SK-N-SH (cell line): ENCODE results near the gene MAN2B2. TPM values are rescaled to one million over a fixed set of nuclear protein-coding genes. Genes with fewer than 3 reads are reported as not detected.

Source experiments
- CTCF ChIA-PET: fragments of 300-600, 350-600 bp; formaldehyde crosslinking; extraction: SDS; loops from one replicate; lab custom pipeline; 2021; lab: Yijun Ruan, JAX
- POLR2A ChIA-PET: fragments of 350-600 bp; sonication (Branson Sonifier 250); formaldehyde crosslinking; extraction: SDS; loops from one replicate; lab custom pipeline; 2020; ENCODE audit warnings: antibody characterized with exemption, inconsistent platforms; lab: Yijun Ruan, JAX
- DNase-seq: peaks from one replicate; pipeline ENCODE4 v3.0.0; 2012
- H2AFZ ChIP-seq: fragments of 200-600 bp; sonication (generic); 2 replicates; pipeline ENCODE4 v1.8.1; 2016; ENCODE audit warnings: antibody characterized with exemption, mild to moderate bottlenecking, low read depth
- H3F3A ChIP-seq: fragments of 200-600 bp; sonication (generic); replicated peaks from 2 replicates; pipeline ENCODE3; 2016; ENCODE audit warnings: antibody characterized with exemption, mild to moderate bottlenecking; ENCODE audit not compliant: insufficient read depth
- H3K27ac ChIP-seq, 2 experiments: fragments of 200-500 bp in 1 of 2; fragments of 200-600 bp in 1 of 2; sonication (Bioruptor generic) in 1 of 2; sonication (generic), shearing (Covaris generic) in 1 of 2; 2 replicates each; pipeline versions ENCODE4 v1.5.1 to v1.6.1; 2014 to 2016; ENCODE audit warnings: low read depth in 2 of 2, inconsistent platforms in 1 of 2, low read length in 1 of 2, mild to moderate bottlenecking in 1 of 2, mixed read lengths in 1 of 2
- H3K27me3 ChIP-seq: fragments of 200-600 bp; sonication (generic), shearing (Covaris generic); 2 replicates; pipeline ENCODE4 v1.6.1; 2016; ENCODE audit warnings: mixed run types; ENCODE audit not compliant: insufficient read depth
- H3K36me3 ChIP-seq, 2 experiments: fragments of 200-500 bp in 1 of 2; fragments of 200-600 bp in 1 of 2; sonication (Bioruptor generic) in 1 of 2; sonication (generic) in 1 of 2; replicated peaks in 1 of 2; 2 replicates each; pipeline versions ENCODE3 to v1.5.1; 2014 to 2016; ENCODE audit warnings: low read length in 1 of 2, mild to moderate bottlenecking in 1 of 2; ENCODE audit not compliant: insufficient read depth in 2 of 2, control insufficient read depth in 1 of 2
- H3K4me1 ChIP-seq, 2 experiments: fragments of 200-500 bp in 1 of 2; fragments of 200-600 bp in 1 of 2; sonication (Bioruptor generic) in 1 of 2; sonication (generic), shearing (Covaris generic) in 1 of 2; 2 replicates each; pipeline versions ENCODE4 v1.5.1 to v1.6.1; 2014 to 2016; ENCODE audit warnings: low read depth in 1 of 2, low read length in 1 of 2, mixed run types in 1 of 2; ENCODE audit not compliant: insufficient read depth in 2 of 2, control insufficient read depth in 1 of 2
- H3K4me2 ChIP-seq: fragments of 200-600 bp; sonication (generic), shearing (Covaris generic); 2 replicates; pipeline ENCODE4 v1.6.1; 2017; ENCODE audit warnings: mixed run types
- H3K4me3 ChIP-seq, 2 experiments: fragments of 200-500 bp in 1 of 2; fragments of 200-600 bp in 1 of 2; sonication (Bioruptor generic) in 1 of 2; sonication (generic), shearing (Covaris generic) in 1 of 2; 2 replicates each; pipeline versions ENCODE4 v1.5.1 to v1.8.1; 2014 to 2016; ENCODE audit warnings: low read depth in 2 of 2, inconsistent platforms in 1 of 2, low read length in 1 of 2, mild to moderate bottlenecking in 1 of 2, mixed read lengths in 1 of 2, moderate library complexity in 1 of 2
- H3K79me2 ChIP-seq: fragments of 200-600 bp; sonication (generic); 2 replicates; pipeline ENCODE4 v1.8.1; 2017; ENCODE audit warnings: mild to moderate bottlenecking; ENCODE audit not compliant: insufficient read depth
- H3K9ac ChIP-seq: fragments of 200-600 bp; sonication (generic); 2 replicates; pipeline ENCODE4 v1.6.1; 2017; ENCODE audit warnings: mixed run types
- H3K9me2 ChIP-seq: fragments of 200-600 bp; sonication (generic); 2 replicates; pipeline ENCODE4 v1.6.1; 2017; ENCODE audit warnings: mixed run types
- H3K9me3 ChIP-seq: fragments of 200-600 bp; sonication (generic); 2 replicates; pipeline ENCODE4 v1.6.1; 2017; ENCODE audit warnings: mixed run types, mild to moderate bottlenecking, moderate library complexity
- H4K20me1 ChIP-seq: fragments of 200-600 bp; sonication (generic); 2 replicates; pipeline ENCODE4 v1.6.1; 2017; ENCODE audit warnings: mild to moderate bottlenecking, mixed run types; ENCODE audit not compliant: insufficient read depth
- CHD2 ChIP-seq: fragments of 150-350 bp; IDR thresholded peaks from 2 replicates; pipeline ENCODE4 v1.6.1; 2018; ENCODE audit warnings: low read length; ENCODE audit not compliant: partially characterized antibody
- FOSL2 ChIP-seq: IDR thresholded peaks from 2 replicates; pipeline ENCODE4 v1.4.0; 2012; ENCODE audit warnings: low read depth, mild to moderate bottlenecking, moderate library complexity, borderline replicate concordance
- FOXJ3 ChIP-seq: sonication (generic); formaldehyde crosslinking; IDR thresholded peaks from 2 replicates; pipeline ENCODE4 v1.5.1; 2020; ENCODE audit warnings: mild to moderate bottlenecking, missing genetic modification reagents
- GABPA ChIP-seq: IDR thresholded peaks from 2 replicates; pipeline ENCODE4 v1.4.0; 2012; ENCODE audit warnings: low read depth, mild to moderate bottlenecking
- IRF3 ChIP-seq: fragments of 150-350 bp; IDR thresholded peaks from 2 replicates; pipeline ENCODE4 v1.6.1; 2016; ENCODE audit warnings: mild to moderate bottlenecking, low read depth, low read length
- JUND ChIP-seq: IDR thresholded peaks from 2 replicates; pipeline ENCODE4 v1.4.0; 2012
- MEF2A ChIP-seq: IDR thresholded peaks from 2 replicates; pipeline ENCODE4 v1.4.0; 2012; ENCODE audit warnings: low read depth, borderline replicate concordance
- NRF1 ChIP-seq: IDR thresholded peaks from 2 replicates; pipeline ENCODE4 v1.6.1; 2012; ENCODE audit warnings: low read depth, mild to moderate bottlenecking, low read length
- PBX3 ChIP-seq: IDR thresholded peaks from 2 replicates; pipeline ENCODE4; 2012
- RAD21 ChIP-seq: IDR thresholded peaks from 2 replicates; pipeline ENCODE4 v1.6.1; 2012; ENCODE audit warnings: mild to moderate bottlenecking, low read length
- REST ChIP-seq: IDR thresholded peaks from 2 replicates; pipeline ENCODE4 v1.6.1; 2012; ENCODE audit warnings: mild to moderate bottlenecking, low read depth, low read length, moderate library complexity
- RFX5 ChIP-seq: IDR thresholded peaks from 2 replicates; pipeline ENCODE4 v1.6.1; 2012; ENCODE audit warnings: mild to moderate bottlenecking, improper control_type of control experiment, low read length
- RXRA ChIP-seq: IDR thresholded peaks from 2 replicates; pipeline ENCODE4 v1.4.0; 2012; ENCODE audit warnings: low read depth, mild to moderate bottlenecking, borderline replicate concordance
- USF1 ChIP-seq: IDR thresholded peaks from 2 replicates; pipeline ENCODE4 v1.4.0; 2012; ENCODE audit warnings: low read depth, borderline replicate concordance
- WGBS: methylation state at CpG from one replicate; pipeline ENCODE4 v1.1.6; 2017; ENCODE audit warnings: low lambda C conversion rate; 5-methylcytosine and 5-hydroxymethylcytosine counted together
- polyA plus RNA-seq, 3 experiments: library from polyadenylated mRNA; depleted of rRNA; stranded (reverse); fragments of >200 nt; gene quantifications; 2 replicates each; pipeline ENCODE4 v1.2.3, GENCODE V29; 2012
- TF ChIP-seq, protein P1 (sequence below): IDR thresholded peaks from 2 replicates; pipeline ENCODE4 v1.4.0; 2012; ENCODE audit warnings: low read depth, borderline replicate concordance

The MAN2B2 gene
- polyA plus RNA-seq, 1 of the 3 experiments (the other 2 are of a cell fraction) = 24.9 TPM

- ChIA-PET CTCF (interaction anchor here (0.8 kb wide), 1 partner anchor 37 kb away, joined by 3 read pairs; no protein-coding TSS in a partner anchor), POLR2A (no interaction called here)
- Histone ChIP-seq H3K9me2 (no peaks in the 10 kb centered on the region), H3K4me2 (no peak overlapping the region), H3F3A (no peaks in the 10 kb centered on the region), H3K9me3 (no peaks in the 10 kb centered on the region), H3K27ac (no peak overlapping the region), H3K4me1 (no peaks in the 10 kb centered on the region), H3K79me2 (no peaks in the 10 kb centered on the region), H3K36me3 (peaks cover 12 to 16% of the 10 kb centered on the region in 2 experiments), H4K20me1 (no peaks in the 10 kb centered on the region), H3K27me3 (no peaks in the 10 kb centered on the region), H3K4me3 (no peak overlapping the region), H2AFZ (no peak overlapping the region), H3K9ac (no peak overlapping the region)
- DNase-seq = peak; percentile 62
- TF ChIP-seq RAD21 (no peak), USF1 (peak; percentile 82)
- 91% methylated on average over 3 of the region's 4 CpGs for WGBS
Observed at GRCh38 chr4:6582889-6583490, 8.0 kb downstream of the MAN2B2 start.

- CTCF ChIA-PET = interaction anchor here (0.8 kb wide), 1 partner anchor 22 kb away, joined by 3 read pairs; no protein-coding TSS in a partner anchor
- no peak for TF ChIP-seq FOSL2
- TF ChIP-seq PBX3 = no peak
- no peak for TF ChIP-seq RFX5
- no peak for TF ChIP-seq RAD21
- TF ChIP-seq GABPA = no peak
- no peak for TF ChIP-seq IRF3
- TF ChIP-seq, protein P1, sequence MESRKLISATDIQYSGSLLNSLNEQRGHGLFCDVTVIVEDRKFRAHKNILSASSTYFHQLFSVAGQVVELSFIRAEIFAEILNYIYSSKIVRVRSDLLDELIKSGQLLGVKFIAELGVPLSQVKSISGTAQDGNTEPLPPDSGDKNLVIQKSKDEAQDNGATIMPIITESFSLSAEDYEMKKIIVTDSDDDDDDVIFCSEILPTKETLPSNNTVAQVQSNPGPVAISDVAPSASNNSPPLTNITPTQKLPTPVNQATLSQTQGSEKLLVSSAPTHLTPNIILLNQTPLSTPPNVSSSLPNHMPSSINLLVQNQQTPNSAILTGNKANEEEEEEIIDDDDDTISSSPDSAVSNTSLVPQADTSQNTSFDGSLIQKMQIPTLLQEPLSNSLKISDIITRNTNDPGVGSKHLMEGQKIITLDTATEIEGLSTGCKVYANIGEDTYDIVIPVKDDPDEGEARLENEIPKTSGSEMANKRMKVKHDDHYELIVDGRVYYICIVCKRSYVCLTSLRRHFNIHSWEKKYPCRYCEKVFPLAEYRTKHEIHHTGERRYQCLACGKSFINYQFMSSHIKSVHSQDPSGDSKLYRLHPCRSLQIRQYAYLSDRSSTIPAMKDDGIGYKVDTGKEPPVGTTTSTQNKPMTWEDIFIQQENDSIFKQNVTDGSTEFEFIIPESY = no peak
- no peak for TF ChIP-seq CHD2
- no peak for TF ChIP-seq RXRA
- TF ChIP-seq MEF2A = no peak
- no peak for TF ChIP-seq NRF1
- TF ChIP-seq REST = no peak
- TF ChIP-seq USF1 = no peak
- no peak for TF ChIP-seq FOXJ3 (CRISPR knock-in tag)
- TF ChIP-seq JUND = no peak
Observed at GRCh38 chr4:6584865-6585264, 9.9 kb downstream of the MAN2B2 start.

More at GRCh38 chr4:6584865-6585264, 9.9 kb downstream of the MAN2B2 start:
- Histone ChIP-seq H3K79me2 (no peaks in the 10 kb centered on the region), H3K9me3 (no peaks in the 10 kb centered on the region), H3K9me2 (no peaks in the 10 kb centered on the region), H3K4me2 (no peak overlapping the region), H3K4me3 (no peak overlapping the region), H3K9ac (no peak overlapping the region), H3K27me3 (no peaks in the 10 kb centered on the region), H3F3A (no peaks in the 10 kb centered on the region), H3K27ac (no peak overlapping the region), H2AFZ (no peak overlapping the region), H3K36me3 (peaks cover 4 to 7% of the 10 kb centered on the region in 2 experiments), H3K4me1 (no peaks in the 10 kb centered on the region), H4K20me1 (no peaks in the 10 kb centered on the region)
- DNase-seq = no peak
- WGBS = 96% methylated on average over 7 of the region's 7 CpGs
- POLR2A ChIA-PET = no interaction called here
